ENCODE data around the gene GJE1.
"Not testable (repeated sequence)": the region's sequence is repeated elsewhere in the genome, so short reads cannot be mapped to it uniquely, and the experiment has no call there.

GJE1 gene

GRCh38 chr6:142132625-142133024, at the start of gene GJE1:
TSS of gene GJE1 (plus strand) at chr6:142132925. CDS start at chr6:142133159, 234 bp downstream.
- in situ Hi-C loops (cut with HindIII; ENCODE audit: low pct_unique_long_range_greater_than_20kb, low sequenced_read_pairs): no loop called here
- TF ChIP-seq JUND (IDR thresholded peaks at IDR 0.05; ENCODE audit: low read depth): no peak

GRCh38 chr6:142087950-142088857, 44.5 kb upstream of the GJE1 start:
- no peak for TF ChIP-seq JUND (IDR thresholded peaks at IDR 0.05; ENCODE audit: low read depth)
- in situ Hi-C loops (cut with HindIII; ENCODE audit: low pct_unique_long_range_greater_than_20kb, low sequenced_read_pairs): no loop called here

More at GRCh38 chr6:142132625-142133024, at the start of gene GJE1:
- DNase-seq (ENCODE audit: low read depth in 1 of 2, low spot score in 1 of 2): no peak

GRCh38 chr6:142088858-142089216, 43.9 kb upstream of the GJE1 start:
- in situ Hi-C loops (cut with HindIII; ENCODE audit: low pct_unique_long_range_greater_than_20kb, low sequenced_read_pairs): no loop called here
- TF ChIP-seq JUND (IDR thresholded peaks at IDR 0.05; ENCODE audit: low read depth): no peak
- DNase-seq (ENCODE audit: low read depth in 1 of 2, low spot score in 1 of 2): peak; percentile 35 to 81

More at GRCh38 chr6:142087950-142088857, 44.5 kb upstream of the GJE1 start:
- DNase-seq (ENCODE audit: low read depth in 1 of 2, low spot score in 1 of 2): no peak

- DNase-seq (ENCODE audit: low read depth in 1 of 2, low spot score in 1 of 2); in situ Hi-C loops (cut with HindIII; ENCODE audit: low pct_unique_long_range_greater_than_20kb, low sequenced_read_pairs): not testable (repeated sequence)
These were observed 27.9 kb upstream of the GJE1 start for GRCh38 chr6:142104820-142105219.

DNA sequence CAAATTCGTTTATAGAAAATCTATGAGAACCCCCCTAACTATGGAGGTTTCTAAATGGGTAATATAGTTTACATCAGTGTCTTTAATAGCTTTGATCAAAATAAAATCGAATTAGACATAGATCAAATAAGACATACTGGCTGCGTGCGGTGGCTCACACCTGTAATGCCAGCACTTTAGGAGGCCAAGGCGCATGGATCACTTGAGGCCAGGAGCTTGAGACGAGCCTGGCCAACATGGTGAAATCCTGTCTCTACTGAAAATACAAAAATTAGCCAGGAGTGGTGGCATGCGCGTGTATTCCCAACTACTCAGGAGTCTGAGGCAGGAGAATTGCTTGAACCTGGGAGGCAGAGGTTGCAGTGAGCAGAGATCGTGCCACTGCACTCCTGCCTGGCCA, 21.9 kb upstream of the GJE1 start:
- in situ Hi-C loops (cut with HindIII; ENCODE audit: low pct_unique_long_range_greater_than_20kb, low sequenced_read_pairs); DNase-seq (ENCODE audit: low read depth in 1 of 2, low spot score in 1 of 2): not testable (repeated sequence)

- peak; percentile 27 to 78 for DNase-seq (ENCODE audit: low read depth in 1 of 2, low spot score in 1 of 2)
- no peak for TF ChIP-seq JUND (IDR thresholded peaks at IDR 0.05; ENCODE audit: low read depth)
- in situ Hi-C loops (cut with HindIII; ENCODE audit: low pct_unique_long_range_greater_than_20kb, low sequenced_read_pairs): no loop called here
These were observed 20.2 kb upstream of the GJE1 start for GRCh38 chr6:142112451-142113061.

DNA sequence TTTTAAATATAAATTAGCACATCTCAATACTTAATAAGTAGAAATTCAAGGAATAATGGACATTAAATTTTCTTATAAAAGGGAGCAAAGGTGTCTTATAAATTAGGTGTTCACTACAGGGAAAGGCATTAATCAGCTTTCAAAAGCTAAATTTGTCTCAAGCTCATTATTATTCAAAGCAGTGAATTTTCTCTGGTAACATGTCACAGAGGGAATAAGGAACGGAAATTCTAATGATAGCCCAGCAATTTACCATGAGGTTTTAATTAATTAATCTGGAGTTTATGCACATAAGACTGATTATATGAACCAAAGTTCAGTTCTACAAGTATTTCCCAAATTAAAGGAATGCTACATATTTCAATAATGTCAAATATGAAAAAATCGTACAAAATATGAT, 15.4 kb upstream of the GJE1 start:
- in situ Hi-C loops (cut with HindIII; ENCODE audit: low pct_unique_long_range_greater_than_20kb, low sequenced_read_pairs): no loop called here
- no peak for DNase-seq (ENCODE audit: low read depth in 1 of 2, low spot score in 1 of 2)
- TF ChIP-seq JUND (IDR thresholded peaks at IDR 0.05; ENCODE audit: low read depth): no peak

DNA sequence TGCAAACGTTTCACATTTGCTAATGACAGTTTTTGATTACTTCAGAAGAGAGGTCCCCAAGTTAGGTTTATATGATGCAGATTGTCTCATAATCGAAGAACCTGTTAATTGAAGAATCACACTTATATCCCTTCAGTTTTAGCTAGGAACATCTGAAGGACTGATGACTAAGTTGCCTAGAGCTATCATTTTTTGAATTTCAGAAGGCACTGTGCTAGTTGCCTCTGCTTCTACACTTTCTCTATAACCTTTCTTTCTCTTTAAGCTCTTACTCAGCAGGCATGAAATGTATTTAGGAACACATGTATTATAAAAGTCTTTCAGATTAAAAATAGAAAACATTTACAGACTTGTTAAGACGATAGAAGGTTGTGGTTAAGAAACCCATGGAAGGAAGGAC, 14.4 kb upstream of the GJE1 start:
- in situ Hi-C loops (cut with HindIII; ENCODE audit: low pct_unique_long_range_greater_than_20kb, low sequenced_read_pairs): no loop called here
- no peak for TF ChIP-seq JUND (IDR thresholded peaks at IDR 0.05; ENCODE audit: low read depth)
- DNase-seq (ENCODE audit: low read depth in 1 of 2, low spot score in 1 of 2): no peak

DNA sequence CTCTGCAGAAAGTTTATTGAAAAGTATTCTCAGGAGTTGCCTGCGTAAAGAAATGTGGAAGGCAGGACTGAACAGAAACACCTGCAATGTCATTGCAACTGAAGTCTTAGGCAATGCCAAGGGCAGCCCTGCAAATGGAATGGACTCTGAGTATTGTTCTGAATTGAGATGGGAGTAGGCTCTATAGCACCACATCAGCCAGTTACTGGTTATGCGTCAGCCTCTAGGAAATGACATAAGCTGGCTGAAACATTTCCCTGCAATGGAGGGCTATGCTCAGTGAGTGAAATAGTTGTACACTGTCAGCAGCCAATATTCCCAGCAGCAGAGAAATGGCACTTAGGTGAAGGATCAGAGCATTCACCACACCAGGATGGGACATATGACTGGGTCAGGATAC, 13.8 kb upstream of the GJE1 start:
- DNase-seq (ENCODE audit: low read depth in 1 of 2, low spot score in 1 of 2): no peak
- in situ Hi-C loops (cut with HindIII; ENCODE audit: low pct_unique_long_range_greater_than_20kb, low sequenced_read_pairs): no loop called here
- no peak for TF ChIP-seq JUND (IDR thresholded peaks at IDR 0.05; ENCODE audit: low read depth)

GRCh38 chr6:142121342-142121741, 11.4 kb upstream of the GJE1 start:
- TF ChIP-seq JUND (IDR thresholded peaks at IDR 0.05; ENCODE audit: low read depth): no peak
- in situ Hi-C loops (cut with HindIII; ENCODE audit: low pct_unique_long_range_greater_than_20kb, low sequenced_read_pairs): no loop called here
- DNase-seq (ENCODE audit: low read depth in 1 of 2, low spot score in 1 of 2): no peak

- no peak for TF ChIP-seq JUND (IDR thresholded peaks at IDR 0.05; ENCODE audit: low read depth)
- in situ Hi-C loops (cut with HindIII; ENCODE audit: low pct_unique_long_range_greater_than_20kb, low sequenced_read_pairs): no loop called here
- no peak for DNase-seq (ENCODE audit: low read depth in 1 of 2, low spot score in 1 of 2)
These were observed 1.9 kb upstream of the GJE1 start for GRCh38 chr6:142130814-142131213.

DNA sequence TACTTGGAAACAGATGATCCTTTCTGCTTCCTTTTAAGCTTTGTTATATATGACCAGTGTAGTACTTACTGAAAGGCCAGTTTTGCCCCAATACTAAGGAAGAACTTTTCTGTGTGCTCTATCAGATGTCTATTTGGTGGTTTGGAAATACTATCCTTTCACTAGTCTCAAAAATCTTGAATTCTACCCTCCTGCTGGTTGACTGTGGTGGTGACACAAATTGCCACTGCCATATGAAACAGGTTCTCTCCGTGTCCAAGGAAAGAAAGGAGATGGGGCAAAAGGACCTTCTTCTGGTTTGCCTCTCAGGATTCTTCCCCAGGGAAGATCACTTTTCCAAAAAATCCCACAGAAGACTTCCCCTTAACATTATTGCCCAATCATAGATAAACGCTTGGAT, 6.2 kb downstream of the GJE1 start:
- DNase-seq (ENCODE audit: low read depth in 1 of 2, low spot score in 1 of 2): no peak
- no peak for TF ChIP-seq JUND (IDR thresholded peaks at IDR 0.05; ENCODE audit: low read depth)
- in situ Hi-C loops (cut with HindIII; ENCODE audit: low pct_unique_long_range_greater_than_20kb, low sequenced_read_pairs): no loop called here

DNA sequence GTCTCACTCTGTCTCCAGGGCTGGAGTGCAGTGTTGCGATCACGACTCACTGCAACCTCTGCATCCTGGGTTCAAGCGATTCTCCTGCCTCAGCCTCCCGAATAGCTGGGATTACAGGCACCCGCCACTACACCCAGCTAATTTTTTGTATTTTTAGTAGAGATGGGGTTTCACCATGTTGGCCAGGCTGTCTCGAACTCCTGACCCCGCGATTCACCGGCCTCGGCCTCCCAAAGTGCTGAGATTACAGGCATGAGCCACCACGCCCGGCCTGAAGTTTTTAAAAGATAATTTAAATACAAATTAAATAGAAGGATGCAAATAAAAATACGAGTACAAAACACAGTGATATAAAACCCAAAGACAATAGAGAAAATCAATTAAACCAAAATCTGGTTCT, 8.8 kb downstream of the GJE1 start:
- DNase-seq (ENCODE audit: low read depth in 1 of 2, low spot score in 1 of 2); in situ Hi-C loops (cut with HindIII; ENCODE audit: low pct_unique_long_range_greater_than_20kb, low sequenced_read_pairs): not testable (repeated sequence)

Measured in T47D (cell line).